ENCODE results near the gene SLC47A1. TPM values are rescaled to one million over a fixed set of nuclear protein-coding genes. Genes with fewer than 3 reads are reported as not detected.
"Not testable (repeated sequence)": the region's sequence is repeated elsewhere in the genome, so short reads cannot be mapped to it uniquely, and the experiment has no call there.

SLC47A1 gene
- total RNA-seq, 1 donor from 2014 or later, result not detected

DNA sequence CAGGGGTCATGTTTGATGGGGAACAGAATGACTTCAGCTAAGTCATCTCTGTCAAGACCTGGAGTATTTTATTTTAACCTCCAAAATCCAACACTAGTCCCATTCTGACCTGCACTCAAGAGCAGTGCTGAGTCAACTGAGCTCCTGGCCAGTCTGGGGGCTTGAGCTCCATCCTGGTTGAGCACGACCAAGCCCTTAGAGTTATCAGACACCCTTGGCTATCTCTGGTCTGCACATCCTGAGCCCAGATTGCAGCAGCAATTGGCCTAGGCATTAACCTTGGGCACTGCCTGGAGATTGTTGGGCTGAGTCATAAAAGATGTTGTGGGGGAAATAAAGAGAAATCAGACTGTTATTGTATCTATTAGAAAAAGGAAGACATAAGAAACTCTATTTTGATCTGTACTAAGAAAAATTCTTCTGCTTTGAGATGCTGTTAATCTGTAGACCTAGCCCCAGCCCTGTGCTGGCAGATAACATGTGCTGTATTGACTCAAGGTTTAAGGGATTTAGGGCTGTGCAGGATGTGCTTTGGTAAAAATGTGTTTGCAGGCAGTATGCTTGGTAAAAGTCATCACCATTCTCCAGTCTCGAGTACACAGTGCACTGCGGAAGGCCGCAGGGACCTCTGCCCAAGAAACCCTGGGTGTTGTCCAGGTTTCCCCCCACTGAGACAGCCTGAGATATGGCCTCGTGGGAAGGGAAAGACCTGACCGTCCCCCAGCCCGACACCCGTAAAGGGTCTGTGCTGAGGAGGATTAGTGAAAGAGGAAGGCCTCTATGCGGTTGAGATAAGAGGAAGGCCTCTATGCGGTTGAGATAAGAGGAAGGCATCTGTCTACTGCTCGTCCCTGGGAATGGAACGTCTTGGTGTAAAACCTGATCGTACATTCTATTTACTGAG, 14.0 kb upstream of the SLC47A1 start:
- intact Hi-C loops (cut with micrococcal nuclease), result not testable (repeated sequence)

DNA sequence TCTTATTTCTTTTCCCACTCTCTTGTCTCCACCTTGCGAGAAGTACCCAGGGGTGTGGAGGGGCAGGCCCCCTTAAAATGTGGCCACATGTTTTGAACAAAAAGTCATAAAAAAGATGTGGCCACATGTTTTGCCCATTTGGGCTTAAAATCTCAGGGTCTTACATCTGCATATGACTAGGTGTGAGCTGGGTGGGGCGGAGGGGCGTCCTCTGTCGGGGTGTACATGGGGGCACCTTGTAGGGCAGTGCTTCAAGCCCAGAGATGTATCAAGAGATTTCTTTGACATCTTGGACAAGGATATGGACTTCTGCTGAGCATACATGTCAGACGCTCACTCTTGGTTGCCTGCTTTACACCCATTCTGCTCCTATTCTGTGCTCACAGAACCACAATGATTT, 13.0 kb upstream of the SLC47A1 start:
- intact Hi-C loops (cut with micrococcal nuclease), result no loop called here

GRCh38 chr17:19523690-19524089, 10.0 kb upstream of the SLC47A1 start:
- intact Hi-C loops (cut with micrococcal nuclease), result no loop called here

DNA sequence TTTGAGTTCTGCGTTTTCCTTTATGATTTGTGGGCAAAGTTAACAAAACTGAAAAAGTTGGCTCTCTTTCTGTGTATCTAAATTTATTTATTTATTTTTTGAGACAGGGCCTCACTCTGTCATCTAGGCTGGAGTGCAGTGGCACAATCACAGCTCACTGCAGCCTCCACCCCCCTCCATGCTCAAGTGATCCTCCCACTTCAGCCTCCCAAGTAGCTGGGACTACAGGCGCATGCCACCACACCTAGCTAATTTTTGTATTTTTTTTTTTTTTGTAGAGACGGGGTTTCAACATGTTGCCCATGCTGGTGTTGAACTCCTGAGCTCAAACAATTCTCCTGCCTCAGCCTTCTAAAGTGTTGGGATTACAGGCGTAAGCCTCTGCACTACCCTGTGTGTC, 6.7 kb upstream of the SLC47A1 start:
- intact Hi-C loops (cut with micrococcal nuclease), result not testable (repeated sequence)

DNA sequence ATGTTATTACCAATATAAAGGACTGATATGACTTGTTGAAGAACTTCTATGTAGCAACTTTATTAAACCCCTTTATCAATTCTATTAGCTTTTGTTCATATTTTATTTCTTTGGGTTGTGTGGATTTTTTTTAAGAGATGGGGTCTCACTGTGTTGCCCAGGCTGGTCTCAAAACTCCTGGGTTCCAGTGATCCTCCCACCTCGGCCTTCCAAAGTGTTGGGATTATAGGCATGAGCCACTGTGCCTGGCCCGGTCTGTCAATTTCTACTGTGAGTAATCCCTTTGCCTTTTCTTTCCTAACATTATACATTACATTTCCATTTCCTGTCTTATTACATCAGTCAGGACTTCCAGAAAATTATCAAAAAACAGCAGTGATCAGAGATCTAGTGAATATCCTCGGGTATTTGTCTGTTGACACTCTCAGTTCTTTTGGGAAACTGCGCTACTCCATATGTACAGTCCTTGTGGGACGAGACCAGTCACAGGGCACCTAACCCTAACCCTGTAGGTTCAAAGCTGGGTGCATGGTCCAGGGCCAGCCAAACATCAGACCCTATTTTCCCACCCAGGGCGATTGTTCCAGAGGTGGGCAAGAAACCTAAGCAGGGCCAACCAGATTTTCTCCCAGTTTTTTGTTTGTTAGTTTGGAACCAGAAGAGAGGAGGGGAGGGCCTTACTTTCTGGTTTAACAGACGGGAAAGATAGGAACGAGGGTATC, 1.7 kb upstream of the SLC47A1 start:
- intact Hi-C loops (cut with micrococcal nuclease), result no loop called here

DNA sequence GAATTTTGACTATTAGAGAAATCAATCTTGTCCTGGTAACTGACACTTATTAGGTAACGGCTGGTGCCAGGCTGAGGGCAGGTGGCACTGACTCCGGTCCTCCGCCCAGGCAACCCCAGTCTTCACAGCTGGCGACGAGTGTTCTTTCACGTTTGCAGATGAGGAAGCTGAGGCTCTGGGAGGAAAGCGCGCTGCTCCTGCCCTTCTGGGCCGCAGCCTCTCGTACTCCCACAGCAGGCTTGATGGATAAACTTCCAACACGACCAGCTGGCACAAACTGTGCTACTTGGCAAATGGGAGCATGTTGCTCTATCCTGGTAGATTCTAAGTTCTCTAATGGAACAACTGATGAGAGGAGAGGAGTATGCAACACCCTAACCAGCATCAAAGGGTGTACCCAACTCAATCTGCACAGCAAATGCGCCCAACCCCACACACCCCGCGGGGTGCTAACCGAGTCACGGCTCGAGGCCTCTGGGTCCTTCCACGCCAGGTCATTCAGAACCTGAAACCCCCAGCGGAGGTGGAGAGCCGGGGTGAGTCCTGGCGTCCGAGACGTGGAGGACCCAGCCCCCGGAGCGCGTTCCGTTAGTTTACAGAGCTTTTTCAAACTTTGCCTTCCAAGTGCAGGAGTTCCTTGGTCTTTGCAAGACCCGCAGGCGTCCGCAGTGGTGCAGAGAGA, 477 bp upstream of the SLC47A1 start:
- intact Hi-C loops (cut with micrococcal nuclease), result no loop called here

GRCh38 chr17:19534562-19535149, 1.0 kb downstream of the SLC47A1 start:
- intact Hi-C loops (cut with micrococcal nuclease), result no loop called here

- intact Hi-C loops (cut with micrococcal nuclease), result no loop called here
Observed at GRCh38 chr17:19537111-19537510, 3.5 kb downstream of the SLC47A1 start.

- intact Hi-C loops (cut with micrococcal nuclease), result no loop called here
Observed at GRCh38 chr17:19538095-19539039, 4.7 kb downstream of the SLC47A1 start.

DNA sequence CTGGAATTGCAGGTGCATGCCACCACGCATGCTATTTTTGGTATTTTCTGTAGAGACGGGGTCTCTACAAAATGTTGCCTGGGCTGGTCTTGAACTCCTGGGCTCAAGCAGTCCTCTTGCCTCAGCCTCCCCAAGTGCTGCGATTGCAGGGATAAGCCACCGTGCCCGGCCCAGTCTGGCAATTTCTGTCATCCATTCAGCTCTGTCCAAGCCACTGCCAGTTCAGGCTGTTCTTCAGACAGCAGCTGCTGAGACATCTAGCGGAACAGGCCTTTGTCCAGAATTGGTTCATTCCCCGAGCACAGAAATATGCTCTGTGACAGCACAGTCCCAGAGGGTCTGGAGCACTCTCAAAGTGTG, 5.4 kb downstream of the SLC47A1 start:
- intact Hi-C loops (cut with micrococcal nuclease), result no loop called here

GRCh38 chr17:19539841-19540311, 6.2 kb downstream of the SLC47A1 start:
- intact Hi-C loops (cut with micrococcal nuclease), result no loop called here

- intact Hi-C loops (cut with micrococcal nuclease), result no loop called here
Observed at GRCh38 chr17:19540706-19541370, 7.2 kb downstream of the SLC47A1 start.

GRCh38 chr17:19541445-19541844, 7.8 kb downstream of the SLC47A1 start:
- intact Hi-C loops (cut with micrococcal nuclease), result no loop called here

DNA sequence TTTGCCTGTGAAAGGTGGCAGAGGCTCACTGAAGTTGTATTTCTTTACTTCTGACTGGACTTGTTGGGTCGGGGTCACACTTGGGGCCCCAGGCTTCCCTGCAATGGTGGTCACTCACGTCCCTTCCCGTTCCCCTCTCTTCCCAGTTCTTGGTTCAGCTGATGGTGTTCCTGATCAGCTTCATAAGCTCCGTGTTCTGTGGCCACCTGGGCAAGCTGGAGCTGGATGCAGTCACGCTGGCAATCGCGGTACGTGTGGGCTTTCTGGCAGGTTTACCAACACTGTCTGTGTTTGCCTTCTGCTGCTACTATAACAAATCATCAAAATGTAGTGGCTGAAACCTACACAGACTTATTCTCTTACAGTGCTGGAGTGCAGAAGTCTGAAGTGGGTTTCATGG, 8.6 kb downstream of the SLC47A1 start:
- intact Hi-C loops (cut with micrococcal nuclease), result no loop called here

DNA sequence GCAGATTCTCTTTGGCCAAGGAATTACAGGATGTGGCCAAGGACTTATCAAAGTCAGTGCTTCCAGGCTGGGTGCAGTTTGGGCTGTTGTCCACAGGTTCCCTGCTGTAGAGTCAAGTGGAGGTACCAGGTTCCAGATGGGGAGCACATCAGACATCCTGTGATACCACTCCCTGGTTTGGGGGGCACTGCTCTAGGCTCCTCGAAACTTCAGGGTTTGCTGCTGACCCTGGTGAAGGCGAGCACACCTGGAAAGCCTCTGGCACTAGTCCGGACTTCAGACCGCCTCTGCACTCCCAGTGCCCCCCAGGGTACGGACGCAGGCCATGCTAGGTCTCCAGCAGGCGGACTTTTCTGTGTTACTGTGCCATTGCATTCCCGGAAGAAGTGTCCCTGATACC, 10.7 kb downstream of the SLC47A1 start:
- intact Hi-C loops (cut with micrococcal nuclease), result no loop called here

GRCh38 chr17:19546289-19547065, 12.8 kb downstream of the SLC47A1 start:
- intact Hi-C loops (cut with micrococcal nuclease), result no loop called here

- intact Hi-C loops (cut with micrococcal nuclease), result no loop called here
Observed at GRCh38 chr17:19549746-19550623, 16.3 kb downstream of the SLC47A1 start.

- intact Hi-C loops (cut with micrococcal nuclease), result no loop called here
Observed at GRCh38 chr17:19551165-19551564, 17.5 kb downstream of the SLC47A1 start.

All from T-helper 2 cell treated with Interferon-gamma antibody and Interleukin-4, amounts not matched to agents 100 ng/mL and 5 ng/mL, for 36 hours (primary cell).